Measurements from ENCODE around the gene SLC38A11. TPM values are rescaled to one million over a fixed set of nuclear protein-coding genes. Genes with fewer than 3 reads are reported as not detected.
A peak's percentile ranks its signal among the peaks of the same experiment; 100 is the strongest.

The SLC38A11 gene
- total RNA-seq, 1 experiment from 2014 or later: not detected

GRCh38 chr2:164922134-164922533 is 33.2 kb downstream of the SLC38A11 start:
- H3K4me3 ChIP-seq (ENCODE audit: low read depth, low read length, poor library complexity, severe bottlenecking): no peak overlapping the region
- no peak overlapping the region for H3K27ac ChIP-seq (ENCODE audit: low read depth, low read length, poor library complexity, severe bottlenecking)
- intact Hi-C loops (cut with micrococcal nuclease; ENCODE audit: unreplicated experiment): no loop called here
- TF ChIP-seq CTCF (conservative IDR thresholded peaks at IDR 0.05; ENCODE audit: low read depth, low read length): no peak
- no peak for TF ChIP-seq EZH2 (IDR thresholded peaks at IDR 0.05; ENCODE audit: borderline replicate concordance, low read depth, low read length, poor library complexity, severe bottlenecking)
- H3K9me3 ChIP-seq (ENCODE audit: low read depth, low read length, poor library complexity, severe bottlenecking): no peaks in the 10 kb centered on the region
- POLR2A ChIA-PET (ENCODE audit: low non-redundant PET): no interaction called here
- no TSS peak for BruUV-seq (replicated peaks)
- DNase-seq (ENCODE audit: low spot score): no peak
- H3K4me1 ChIP-seq (ENCODE audit: insufficient read depth, low read length, poor library complexity, severe bottlenecking): no peaks in the 10 kb centered on the region
- CTCF ChIA-PET: no interaction called here
- H3K27me3 ChIP-seq (replicated peaks; ENCODE audit: insufficient read depth, low read depth, low read length, poor library complexity): no peaks in the 10 kb centered on the region
- no peaks in the 10 kb centered on the region for H3K36me3 ChIP-seq (ENCODE audit: insufficient read depth, low read length, poor library complexity, severe bottlenecking)

- no TSS peak for BruUV-seq (replicated peaks)
- DNase-seq (ENCODE audit: low spot score): peak; percentile 33
- no peaks in the 10 kb centered on the region for H3K4me1 ChIP-seq (ENCODE audit: insufficient read depth, low read length, poor library complexity, severe bottlenecking)
- TF ChIP-seq CTCF (conservative IDR thresholded peaks at IDR 0.05; ENCODE audit: low read depth, low read length): no peak
- TF ChIP-seq EZH2 (IDR thresholded peaks at IDR 0.05; ENCODE audit: borderline replicate concordance, low read depth, low read length, poor library complexity, severe bottlenecking): no peak
- ChIA-PET POLR2A (ENCODE audit: low non-redundant PET) (interaction anchor here (0.5 kb wide), 1 partner anchor 17 kb away, joined by 3 read pairs; no protein-coding TSS in a partner anchor), CTCF (interaction anchor here (1.0 kb wide), 1 partner anchor 79 kb away, joined by 4 read pairs; the partner anchor contains the start of gene COBLL1)
- intact Hi-C loops (cut with micrococcal nuclease; ENCODE audit: unreplicated experiment): no loop called here
- H3K36me3 ChIP-seq (ENCODE audit: insufficient read depth, low read length, poor library complexity, severe bottlenecking): no peaks in the 10 kb centered on the region
- H3K27me3 ChIP-seq (replicated peaks; ENCODE audit: insufficient read depth, low read depth, low read length, poor library complexity): no peaks in the 10 kb centered on the region
- H3K27ac ChIP-seq (ENCODE audit: low read depth, low read length, poor library complexity, severe bottlenecking): no peak overlapping the region
- H3K9me3 ChIP-seq (ENCODE audit: low read depth, low read length, poor library complexity, severe bottlenecking): no peaks in the 10 kb centered on the region
- H3K4me3 ChIP-seq (ENCODE audit: low read depth, low read length, poor library complexity, severe bottlenecking): no peak overlapping the region
These were observed 34.9 kb downstream of the SLC38A11 start for GRCh38 chr2:164920430-164920829.

GRCh38 chr2:164917296-164917903 is 37.9 kb downstream of the SLC38A11 start:
- Histone ChIP-seq H3K4me1 (ENCODE audit: insufficient read depth, low read length, poor library complexity, severe bottlenecking) (no peaks in the 10 kb centered on the region), H3K9me3 (ENCODE audit: low read depth, low read length, poor library complexity, severe bottlenecking) (no peaks in the 10 kb centered on the region), H3K27ac (ENCODE audit: low read depth, low read length, poor library complexity, severe bottlenecking) (no peak overlapping the region), H3K27me3 (replicated peaks; ENCODE audit: insufficient read depth, low read depth, low read length, poor library complexity) (no peaks in the 10 kb centered on the region), H3K4me3 (ENCODE audit: low read depth, low read length, poor library complexity, severe bottlenecking) (no peak overlapping the region), H3K36me3 (ENCODE audit: insufficient read depth, low read length, poor library complexity, severe bottlenecking) (no peaks in the 10 kb centered on the region)
- POLR2A ChIA-PET (ENCODE audit: low non-redundant PET): no interaction called here
- BruUV-seq (replicated peaks): no TSS peak
- CTCF ChIA-PET: no interaction called here
- intact Hi-C loops (cut with micrococcal nuclease; ENCODE audit: unreplicated experiment): loop anchor here (1.0 to 5.0 kb wide), 2 partner anchors 75 to 180 kb away; partner anchors contain the start of gene COBLL1
- peak; percentile 39 for DNase-seq (ENCODE audit: low spot score)
- TF ChIP-seq CTCF (conservative IDR thresholded peaks at IDR 0.05; ENCODE audit: low read depth, low read length) (peak; percentile 60), EZH2 (IDR thresholded peaks at IDR 0.05; ENCODE audit: borderline replicate concordance, low read depth, low read length, poor library complexity, severe bottlenecking) (no peak)

Data from A673 (cell line).